Endothelial cell of umbilical vein (primary cell): ENCODE measurements around the gene S1PR5. TPM values are rescaled to one million over a fixed set of nuclear protein-coding genes. Genes with fewer than 3 reads are reported as not detected.

Experiments used
- BruUV-seq: library from RNA; stranded (reverse); fragments of 400-500 nt; replicated peaks from 2 replicates; lab custom pipeline; 2021; lab: Mats Ljungman, UMichigan
- CTCF ChIA-PET: fragments of 300-600, 350-600 bp; sonication (Branson Sonifier 250); formaldehyde crosslinking; loops from one replicate; lab custom pipeline; 2021; ENCODE audit warnings: antibody characterized with exemption, inconsistent platforms; lab: Charles Lee
- POLR2A ChIA-PET: fragments of 300-600, 350-600 bp; sonication (Branson Sonifier 250); formaldehyde crosslinking; loops from one replicate; lab custom pipeline; 2021; ENCODE audit warnings: antibody characterized with exemption, inconsistent platforms; lab: Charles Lee
- DNase-seq: peaks from one replicate; pipeline ENCODE4 v3.0.0-alpha.2; 2011; ENCODE audit warnings: low read depth, low spot score
- FAIRE-seq: peaks from 2 replicates; lab custom pipeline; 2011; peaks lifted over from hg19 to GRCh38; lab: Jason Lieb, UNC
- H2AFZ ChIP-seq: 2 replicates; pipeline ENCODE4 v1.6.0; 2012; ENCODE audit warnings: low read depth, low read length, control low read depth, inconsistent platforms
- H3K27ac ChIP-seq: 2 replicates; pipeline ENCODE4 v1.5.1; 2011; ENCODE audit warnings: low read depth, mild to moderate bottlenecking, control low read depth, low read length, moderate library complexity; ENCODE audit not compliant: insufficient read depth
- H3K27me3 ChIP-seq, 2 experiments: 2 replicates each; pipeline versions ENCODE4 v1.6.0 to v1.6.1; 2011; ENCODE audit warnings: low read length in 2 of 2, mixed read lengths in 1 of 2; ENCODE audit not compliant: control insufficient read depth in 2 of 2, insufficient read depth in 2 of 2
- H3K36me3 ChIP-seq, 2 experiments: 2 replicates in 1 of 2; 3 replicates in 1 of 2; pipeline ENCODE4 v1.5.1; 2011; ENCODE audit warnings: low read length in 2 of 2, mild to moderate bottlenecking in 1 of 2, moderate library complexity in 1 of 2; ENCODE audit not compliant: control insufficient read depth in 2 of 2, insufficient read depth in 2 of 2; ENCODE audit errors: extremely low read depth in 1 of 2
- H3K4me1 ChIP-seq: 3 replicates; pipeline ENCODE4 v1.5.1; 2011; ENCODE audit warnings: mild to moderate bottlenecking, low read length; ENCODE audit not compliant: control insufficient read depth, insufficient read depth; ENCODE audit errors: extremely low read depth
- H3K4me2 ChIP-seq: 2 replicates; pipeline ENCODE4 v1.6.1; 2011; ENCODE audit warnings: low read length, control low read depth, mixed read lengths; ENCODE audit not compliant: insufficient read depth
- H3K4me3 ChIP-seq, 3 experiments: fragments of 200-600 bp in 1 of 3; sonication (generic), shearing (Covaris generic) in 1 of 3; replicated peaks in 1 of 3; 2 replicates each; pipeline ENCODE4 v1.5.1; 2011 to 2016; ENCODE audit warnings: control low read depth in 3 of 3, low read length in 3 of 3, mild to moderate bottlenecking in 2 of 3, inconsistent platforms in 1 of 3, low read depth in 1 of 3, moderate library complexity in 1 of 3; ENCODE audit not compliant: insufficient read depth in 1 of 3
- H3K79me2 ChIP-seq: 2 replicates; pipeline ENCODE4 v1.6.0; 2012; ENCODE audit warnings: low read length, inconsistent platforms; ENCODE audit not compliant: control insufficient read depth, insufficient read depth
- H3K9ac ChIP-seq: replicated peaks from 2 replicates; pipeline ENCODE3; 2011; ENCODE audit warnings: low read length, control low read depth; ENCODE audit not compliant: insufficient read depth; ENCODE audit errors: extremely low read depth
- H3K9me1 ChIP-seq: replicated peaks from 3 replicates; pipeline ENCODE4 v1.6.0; 2011; ENCODE audit warnings: mild to moderate bottlenecking, low read length; ENCODE audit not compliant: control insufficient read depth, insufficient read depth; ENCODE audit errors: extremely low read depth
- H3K9me3 ChIP-seq: replicated peaks from 2 replicates; pipeline ENCODE4 v1.5.1; 2012; ENCODE audit warnings: low read length, inconsistent platforms; ENCODE audit not compliant: control insufficient read depth, insufficient read depth
- H4K20me1 ChIP-seq: replicated peaks from 2 replicates; pipeline ENCODE3; 2011; ENCODE audit warnings: mild to moderate bottlenecking, low read length; ENCODE audit not compliant: control insufficient read depth, insufficient read depth; ENCODE audit errors: extremely low read depth
- MYC ChIP-seq: IDR thresholded peaks from one replicate; pipeline ENCODE4 v1.6.1; 2011; ENCODE audit warnings: mild to moderate bottlenecking, low read depth, low read length
- dilution Hi-C: fragments of 300-500 bp; cut with MboI; formaldehyde crosslinking; loops from one replicate; pipeline ENCODE4 v1.15.0; 2019; ENCODE audit warnings: low sequenced_read_pairs; ENCODE audit not compliant: extremely low pct_ligation_motif_present
- intact Hi-C: fragments of 100-400 bp; cut with micrococcal nuclease; formaldehyde crosslinking; loops from one replicate; pipeline ENCODE4 v1.10.0; 2022
- polyA plus RNA-seq, 4 experiments: library from polyadenylated mRNA; depleted of rRNA in 3 of 4; stranded (reverse) in 3 of 4; unstranded in 1 of 4; fragments of >200 nt; gene quantifications; 2 replicates each; pipeline versions ENCODE4 v1.2.1 to v1.2.3, GENCODE V29; 2011 to 2012; ENCODE audit warnings: missing spikeins in 1 of 4
- total RNA-seq: library from RNA; stranded (reverse); gene quantifications from 2 replicates; pipeline ENCODE4 v1.2.3, GENCODE V29; 2021
- TF ChIP-seq, protein P1 (sequence below), 2 donors: IDR thresholded peaks; 1 replicate in 1 of 2; 2 replicates in 1 of 2; pipeline ENCODE4 v1.5.1; 2011; ENCODE audit warnings: low read length in 2 of 2, mild to moderate bottlenecking in 2 of 2, moderate library complexity in 2 of 2, control low read depth in 1 of 2, inconsistent platforms in 1 of 2, low read depth in 1 of 2; ENCODE audit not compliant: insufficient read depth in 1 of 2; ENCODE audit errors: extremely low read depth in 1 of 2
- TF ChIP-seq, protein P2 (sequence below): IDR thresholded peaks from 2 replicates; pipeline ENCODE4 v1.6.1; 2011; ENCODE audit not compliant: insufficient read depth, insufficient read length

The S1PR5 gene
- total and polyA plus RNA-seq, 2 donors (not counting 3 experiments of a cell fraction or from before 2014, with no cell fraction given) = not detected

GRCh38 chr19:10516064-10516385 is 1.2 kb downstream of the S1PR5 start:
- Histone ChIP-seq H3K27me3 (peaks cover 51 to 69% of the 10 kb centered on the region in 2 experiments), H3K79me2 (no peaks in the 10 kb centered on the region), H3K9me3 (no peaks in the 10 kb centered on the region), H3K4me1 (peaks cover 2% of the 10 kb centered on the region), H3K27ac (no peak overlapping the region), H2AFZ (no peak overlapping the region), H3K9me1 (no peaks in the 10 kb centered on the region), H3K4me2 (no peak overlapping the region), H3K9ac (no peak overlapping the region), H3K4me3 (no peak overlapping the region), H3K36me3 (no peaks in the 10 kb centered on the region), H4K20me1 (no peaks in the 10 kb centered on the region)
- no TSS peak for BruUV-seq
- dilution Hi-C loops (no loop called here), intact Hi-C loops (no loop called here)
- TF ChIP-seq, protein P1, sequence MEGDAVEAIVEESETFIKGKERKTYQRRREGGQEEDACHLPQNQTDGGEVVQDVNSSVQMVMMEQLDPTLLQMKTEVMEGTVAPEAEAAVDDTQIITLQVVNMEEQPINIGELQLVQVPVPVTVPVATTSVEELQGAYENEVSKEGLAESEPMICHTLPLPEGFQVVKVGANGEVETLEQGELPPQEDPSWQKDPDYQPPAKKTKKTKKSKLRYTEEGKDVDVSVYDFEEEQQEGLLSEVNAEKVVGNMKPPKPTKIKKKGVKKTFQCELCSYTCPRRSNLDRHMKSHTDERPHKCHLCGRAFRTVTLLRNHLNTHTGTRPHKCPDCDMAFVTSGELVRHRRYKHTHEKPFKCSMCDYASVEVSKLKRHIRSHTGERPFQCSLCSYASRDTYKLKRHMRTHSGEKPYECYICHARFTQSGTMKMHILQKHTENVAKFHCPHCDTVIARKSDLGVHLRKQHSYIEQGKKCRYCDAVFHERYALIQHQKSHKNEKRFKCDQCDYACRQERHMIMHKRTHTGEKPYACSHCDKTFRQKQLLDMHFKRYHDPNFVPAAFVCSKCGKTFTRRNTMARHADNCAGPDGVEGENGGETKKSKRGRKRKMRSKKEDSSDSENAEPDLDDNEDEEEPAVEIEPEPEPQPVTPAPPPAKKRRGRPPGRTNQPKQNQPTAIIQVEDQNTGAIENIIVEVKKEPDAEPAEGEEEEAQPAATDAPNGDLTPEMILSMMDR (IDR thresholded peaks at IDR 0.05; ENCODE audit: extremely low read depth in 1 of 2, insufficient read depth in 1 of 2, low read depth in 1 of 2, low read length in 2 of 2) = no peak
- TF ChIP-seq, protein P2, sequence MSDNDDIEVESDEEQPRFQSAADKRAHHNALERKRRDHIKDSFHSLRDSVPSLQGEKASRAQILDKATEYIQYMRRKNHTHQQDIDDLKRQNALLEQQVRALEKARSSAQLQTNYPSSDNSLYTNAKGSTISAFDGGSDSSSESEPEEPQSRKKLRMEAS = no peak
- no peak for TF ChIP-seq MYC
- DNase-seq = no peak
- POLR2A ChIA-PET = no interaction called here
- FAIRE-seq = no peak
- CTCF ChIA-PET = interaction anchor here (1.3 to 1.8 kb wide), 2 partner anchors 37 to 183 kb away, joined by 4 to 8 read pairs; no protein-coding TSS in a partner anchor
